H1 (cell line): ENCODE results near the gene CASQ2. TPM values are rescaled to one million over a fixed set of nuclear protein-coding genes. Genes with fewer than 3 reads are reported as not detected.

Experiments used
- CTCF ChIA-PET: fragments of 300-600 bp; sonication (Branson Sonifier 250); formaldehyde crosslinking; loops from one replicate; lab custom pipeline; 2021; ENCODE audit not compliant: partially characterized antibody; lab: Charles Lee
- POLR2A ChIA-PET: fragments of 300-600 bp; sonication (Branson Sonifier 250); formaldehyde crosslinking; loops from one replicate; lab custom pipeline; 2021; ENCODE audit warnings: inconsistent platforms; ENCODE audit not compliant: partially characterized antibody; lab: Charles Lee
- DNase-seq, 2 experiments: peaks; one replicate each; pipeline versions ENCODE4 v3.0.0 to v3.0.0-alpha.2; 2010 to 2022; ENCODE audit warnings: low spot score in 2 of 2, low read depth in 1 of 2, mixed read lengths in 1 of 2
- FAIRE-seq: peaks from 2 replicates; lab custom pipeline; 2011; peaks lifted over from hg19 to GRCh38; lab: Jason Lieb, UNC
- H2AFZ ChIP-seq: 2 replicates; pipeline ENCODE4 v1.8.1; 2012; ENCODE audit warnings: low read length, inconsistent platforms
- H2AK5ac ChIP-seq: 2 replicates; pipeline ENCODE4 v1.6.1; 2013; ENCODE audit warnings: low read depth, low read length
- H2BK120ac ChIP-seq: replicated peaks from 2 replicates; pipeline ENCODE3; 2013; ENCODE audit warnings: low read depth, low read length, inconsistent platforms
- H2BK12ac ChIP-seq: 2 replicates; pipeline ENCODE4 v1.6.1; 2013; ENCODE audit warnings: low read depth, low read length
- H2BK15ac ChIP-seq: 2 replicates; pipeline ENCODE4 v1.6.1; 2013; ENCODE audit warnings: low read length
- H2BK20ac ChIP-seq: 2 replicates; pipeline ENCODE4 v1.6.1; 2013; ENCODE audit warnings: low read length
- H2BK5ac ChIP-seq: 2 replicates; pipeline ENCODE4 v1.6.1; 2013; ENCODE audit warnings: low read depth, low read length
- H3K14ac ChIP-seq: 2 replicates; pipeline ENCODE4 v1.6.1; 2013; ENCODE audit warnings: inconsistent platforms; ENCODE audit not compliant: insufficient read length
- H3K18ac ChIP-seq: 2 replicates; pipeline ENCODE4 v1.6.1; 2013; ENCODE audit warnings: low read length; ENCODE audit errors: extremely low read depth
- H3K23ac ChIP-seq: 2 replicates; pipeline ENCODE4 v1.6.1; 2013; ENCODE audit warnings: inconsistent platforms; ENCODE audit not compliant: insufficient read length
- H3K23me2 ChIP-seq: 2 replicates; pipeline ENCODE4 v1.6.1; 2013; ENCODE audit warnings: low read depth, low read length
- H3K27ac ChIP-seq: 2 replicates; pipeline ENCODE4 v1.6.1; 2011; ENCODE audit warnings: low read depth, low read length, inconsistent platforms
- H3K27me3 ChIP-seq, 4 experiments: replicated peaks in 1 of 4; 1 replicate in 1 of 4; 2 replicates in 3 of 4; pipeline versions ENCODE4 v1.6.1 to v1.8.1; 2011 to 2013; ENCODE audit warnings: low read length in 3 of 4, mild to moderate bottlenecking in 3 of 4, inconsistent platforms in 2 of 4, mixed read lengths in 2 of 4, moderate library complexity in 1 of 4; ENCODE audit not compliant: control insufficient read depth in 3 of 4, insufficient read depth in 3 of 4; ENCODE audit errors: extremely low read depth in 1 of 4
- H3K36me3 ChIP-seq, 4 experiments: 2 replicates each; pipeline versions ENCODE4 v1.6.1 to v1.8.1; 2011 to 2013; ENCODE audit warnings: mild to moderate bottlenecking in 4 of 4, low read length in 3 of 4, moderate library complexity in 2 of 4, control low read depth in 1 of 4, inconsistent platforms in 1 of 4; ENCODE audit not compliant: insufficient read depth in 4 of 4, control insufficient read depth in 2 of 4
- H3K4ac ChIP-seq: replicated peaks from 2 replicates; pipeline ENCODE3; 2013; ENCODE audit warnings: low read length, low read depth, mixed read lengths, inconsistent platforms; ENCODE audit not compliant: insufficient read length
- H3K4me1 ChIP-seq, 4 experiments: replicated peaks in 1 of 4; 1 replicate in 1 of 4; 2 replicates in 3 of 4; pipeline versions ENCODE4 v1.6.1 to v1.8.1; 2011 to 2013; ENCODE audit warnings: low read length in 3 of 4, inconsistent platforms in 2 of 4, mixed read lengths in 1 of 4; ENCODE audit not compliant: insufficient read depth in 4 of 4, control insufficient read depth in 3 of 4
- H3K4me2 ChIP-seq, 2 experiments: 2 replicates each; pipeline versions ENCODE4 v1.6.1 to v1.8.1; 2011 to 2013; ENCODE audit warnings: low read depth in 2 of 2, low read length in 2 of 2, control low read depth in 1 of 2, inconsistent platforms in 1 of 2, mild to moderate bottlenecking in 1 of 2; ENCODE audit not compliant: insufficient read depth in 1 of 2
- H3K4me3 ChIP-seq, 4 experiments: fragments of 200-600, 300-600 bp in 1 of 4; sonication (generic), shearing (Covaris generic), sonication (Bioruptor Twin) in 1 of 4; 2 replicates each; pipeline versions ENCODE4 v1.5.1 to v1.8.1; 2011 to 2016; ENCODE audit warnings: low read length in 4 of 4, low read depth in 3 of 4, control low read depth in 2 of 4, inconsistent platforms in 2 of 4, mild to moderate bottlenecking in 2 of 4, mixed read lengths in 1 of 4, moderate library complexity in 1 of 4; ENCODE audit not compliant: insufficient read depth in 2 of 4; ENCODE audit errors: extremely low read depth in 1 of 4
- H3K56ac ChIP-seq: replicated peaks from 2 replicates; pipeline ENCODE3; 2013; ENCODE audit warnings: low read depth, mild to moderate bottlenecking, mixed read lengths, low read length, inconsistent platforms; ENCODE audit not compliant: insufficient read length
- H3K79me1 ChIP-seq: 2 replicates; pipeline ENCODE4 v1.6.1; 2013; ENCODE audit warnings: low read depth, low read length, control low read depth
- H3K79me2 ChIP-seq, 2 experiments: 2 replicates each; pipeline versions ENCODE4 v1.6.1 to v1.8.1; 2012 to 2013; ENCODE audit warnings: low read length in 2 of 2, mild to moderate bottlenecking in 2 of 2, inconsistent platforms in 1 of 2; ENCODE audit not compliant: insufficient read depth in 2 of 2, control insufficient read depth in 1 of 2
- H3K9ac ChIP-seq, 4 experiments: replicated peaks in 1 of 4; 1 replicate in 1 of 4; 2 replicates in 3 of 4; pipeline versions ENCODE4 v1.6.1 to v1.8.1; 2011 to 2013; ENCODE audit warnings: low read depth in 3 of 4, low read length in 3 of 4, control low read depth in 2 of 4, mild to moderate bottlenecking in 2 of 4, moderate library complexity in 2 of 4, inconsistent platforms in 1 of 4; ENCODE audit errors: extremely low read depth in 1 of 4
- H3K9me3 ChIP-seq, 2 experiments: 2 replicates each; pipeline versions ENCODE4 v1.6.1 to v1.8.1; 2012 to 2013; ENCODE audit warnings: mild to moderate bottlenecking in 2 of 2, moderate library complexity in 2 of 2, control low read depth in 1 of 2, inconsistent platforms in 1 of 2, low read depth in 1 of 2, low read length in 1 of 2, mixed read lengths in 1 of 2; ENCODE audit not compliant: insufficient read depth in 2 of 2
- H4K20me1 ChIP-seq, 2 experiments: replicated peaks in 1 of 2; 2 replicates each; pipeline versions ENCODE3 to v1.8.1; 2011 to 2013; ENCODE audit warnings: inconsistent platforms in 2 of 2, low read length in 2 of 2, mild to moderate bottlenecking in 1 of 2; ENCODE audit not compliant: insufficient read depth in 2 of 2, control insufficient read depth in 1 of 2
- H4K5ac ChIP-seq: 2 replicates; pipeline ENCODE4 v1.6.1; 2013; ENCODE audit warnings: low read length, low read depth, mixed read lengths, inconsistent platforms; ENCODE audit not compliant: insufficient read length
- H4K8ac ChIP-seq: 2 replicates; pipeline ENCODE4 v1.8.0; 2013; ENCODE audit warnings: mild to moderate bottlenecking, moderate library complexity, low read length, inconsistent platforms; ENCODE audit not compliant: insufficient read depth; ENCODE audit errors: extremely low read depth
- H4K91ac ChIP-seq: replicated peaks from 2 replicates; pipeline ENCODE3; 2013; ENCODE audit warnings: low read length, mixed read lengths, inconsistent platforms; ENCODE audit not compliant: insufficient read length
- CBX5 ChIP-seq: fragments of 300-800, 300-1000 bp; sonication (generic); IDR thresholded peaks from 2 replicates; pipeline ENCODE4 v1.7.1; 2016; ENCODE audit warnings: antibody characterized with exemption, low read length, low read depth
- CHD1 ChIP-seq: IDR thresholded peaks from 2 replicates; pipeline ENCODE4 v1.6.1; 2012; ENCODE audit warnings: low read depth, low read length, improper control_type of control experiment
- CTCF ChIP-seq, 3 experiments: IDR thresholded peaks; 1 replicate in 2 of 3; 2 replicates in 1 of 3; pipeline versions ENCODE4 v1.5.1 to v1.6.1; 2011; ENCODE audit warnings: low read length in 3 of 3, mild to moderate bottlenecking in 3 of 3, inconsistent platforms in 2 of 3, low read depth in 1 of 3, moderate library complexity in 1 of 3; ENCODE audit not compliant: insufficient read depth in 1 of 3; ENCODE audit errors: control extremely low read depth in 1 of 3
- HDAC2 ChIP-seq, 2 experiments: fragments of 300-600 bp in 1 of 2; sonication (generic) in 1 of 2; IDR thresholded peaks; 2 replicates each; pipeline ENCODE4 v1.6.1; 2011 to 2012; ENCODE audit warnings: low read depth in 2 of 2, low read length in 2 of 2, mild to moderate bottlenecking in 2 of 2, moderate library complexity in 2 of 2, borderline replicate concordance in 1 of 2, inconsistent platforms in 1 of 2
- KDM4A ChIP-seq: IDR thresholded peaks from one replicate; pipeline ENCODE4 v1.7.1; 2012; ENCODE audit warnings: low read depth, mild to moderate bottlenecking, moderate library complexity, low read length, inconsistent platforms; ENCODE audit not compliant: severe bottlenecking
- POLR2A ChIP-seq, 2 experiments: IDR thresholded peaks; 1 replicate in 1 of 2; 2 replicates in 1 of 2; pipeline ENCODE4 v1.6.1; 2011; ENCODE audit warnings: low read depth in 2 of 2, low read length in 2 of 2, mild to moderate bottlenecking in 2 of 2; ENCODE audit errors: control extremely low read depth in 1 of 2
- RAD21 ChIP-seq, 2 experiments: IDR thresholded peaks in 1 of 2; conservative IDR thresholded peaks in 1 of 2; 2 replicates each; pipeline ENCODE4 v1.6.1; 2011; ENCODE audit warnings: low read depth in 2 of 2, low read length in 2 of 2, improper control_type of control experiment in 1 of 2, inconsistent platforms in 1 of 2, mild to moderate bottlenecking in 1 of 2, moderate library complexity in 1 of 2
- RXRA ChIP-seq: IDR thresholded peaks from 2 replicates; pipeline ENCODE4 v1.6.1; 2011; ENCODE audit warnings: low read depth, mild to moderate bottlenecking, low read length, moderate library complexity; ENCODE audit not compliant: insufficient read depth
- SP1 ChIP-seq: IDR thresholded peaks from 2 replicates; pipeline ENCODE4 v1.6.1; 2011; ENCODE audit warnings: low read depth, low read length
- WGBS, 2 experiments: shearing (Covaris generic) in 1 of 2; methylation state at CpG; one replicate each; pipeline versions ENCODE4 v1.1.6 to v1.1.7; 2013 to 2015; ENCODE audit warnings: low lambda C conversion rate in 2 of 2, mixed read lengths in 2 of 2, inconsistent platforms in 1 of 2, low coverage in 1 of 2, missing lambda C conversion rate in 1 of 2; ENCODE audit not compliant: insufficient replicate concordance in 2 of 2, insufficient coverage in 1 of 2, insufficient read length in 1 of 2; ENCODE audit errors: extremely low coverage in 1 of 2, missing lambda C conversion rate in 1 of 2; 5-methylcytosine and 5-hydroxymethylcytosine counted together
- polyA plus RNA-seq, 7 experiments: library from polyadenylated mRNA; depleted of rRNA in 3 of 7; stranded (reverse) in 5 of 7; unstranded in 2 of 7; fragments of >200 nt in 5 of 7; fragments of 200-250 nt in 2 of 7; gene quantifications; 1 replicate in 5 of 7; 2 replicates in 1 of 7; 4 replicates in 1 of 7; pipeline versions ENCODE4 v1.2.1 to v1.2.3, GENCODE V29; 2011 to 2013; ENCODE audit warnings: missing spikeins in 2 of 7, mixed read lengths in 2 of 7
- total RNA-seq: library from RNA; stranded (reverse); fragmentation: NEBNext Ultra II Directional; extraction: Animal tissue kit (Norgen Biotek cat#: 25700); gene quantifications from 2 replicates; pipeline ENCODE4 v1.2.1, GENCODE V29; 2021

The CASQ2 gene
- total and polyA plus RNA-seq, 2 of the 8 experiments (the other 6 are each of a cell fraction or from before 2014, with no cell fraction given) = not detected

GRCh38 chr1:115807723-115808122, 39.2 kb upstream of the CASQ2 start:
- Histone ChIP-seq H2BK12ac (no peak overlapping the region), H2AK5ac (no peak overlapping the region), H3K4ac (no peak overlapping the region), H4K8ac (no peak overlapping the region), H3K4me3 (no peak overlapping the region), H3K27me3 (no peaks in the 10 kb centered on the region), H2BK120ac (no peak overlapping the region), H3K23me2 (no peaks in the 10 kb centered on the region), H3K14ac (no peak overlapping the region), H4K20me1 (no peaks in the 10 kb centered on the region), H3K79me1 (no peaks in the 10 kb centered on the region), H4K5ac (no peak overlapping the region), H2BK5ac (no peak overlapping the region), H3K4me1 (peaks cover 0 to 6% (median under 1%) of the 10 kb centered on the region in 4 experiments; a peak in 1 of 7 replicates), H3K9ac (no peak overlapping the region), H3K79me2 (no peaks in the 10 kb centered on the region), H4K91ac (no peak overlapping the region), H3K56ac (no peak overlapping the region), H2BK20ac (no peak overlapping the region), H2BK15ac (no peak overlapping the region), H3K27ac (no peak overlapping the region), H3K36me3 (no peaks in the 10 kb centered on the region), H2AFZ (peak overlapping the region; percentile 89; the same call in 1 of the 2 replicates), H3K9me3 (no peaks in the 10 kb centered on the region; a peak in 2 of 4 replicates), H3K4me2 (no peak overlapping the region), H3K18ac (no peak overlapping the region), H3K23ac (no peak overlapping the region)
- peak in 1 of 2 experiments; percentile 70 for DNase-seq
- CTCF ChIA-PET = interaction anchor here (0.6 to 1.8 kb wide), 10 partner anchors 10 to 213 kb away, joined by 3 to 10 read pairs (median 3); no protein-coding TSS in a partner anchor
- POLR2A ChIA-PET = no interaction called here
- 29% methylated on average over 2 of the region's 2 CpGs; no CpG with 5 or more reads in 1 of the 2 experiments for WGBS, 2 experiments
- FAIRE-seq = peak; percentile 92
- TF ChIP-seq HDAC2 (IDR thresholded peaks at IDR 0.05; ENCODE audit: borderline replicate concordance in 1 of 2, low read depth in 2 of 2, low read length in 2 of 2) = no peak
- TF ChIP-seq CBX5 = no peak
- peak; percentile 75 to 83 for TF ChIP-seq RAD21 (IDR thresholded peaks at IDR 0.05 in 1 of 2, conservative IDR thresholded peaks at IDR 0.05 in 1 of 2; ENCODE audit: low read depth in 2 of 2, low read length in 2 of 2)
- TF ChIP-seq SP1 = no peak
- TF ChIP-seq POLR2A (IDR thresholded peaks at IDR 0.05; ENCODE audit: control extremely low read depth in 1 of 2, low read depth in 2 of 2, low read length in 2 of 2) = no peak
- TF ChIP-seq CHD1 = no peak
- TF ChIP-seq KDM4A = no peak
- peak in 2 of 3 experiments; percentile 66 to 76; a peak in 3 of 4 replicates for TF ChIP-seq CTCF (IDR thresholded peaks at IDR 0.05; ENCODE audit: control extremely low read depth in 1 of 3, insufficient read depth in 1 of 3, low read depth in 1 of 3, low read length in 3 of 3)
- TF ChIP-seq RXRA = no peak
